ENCODE measurements around the gene CD209. TPM values are rescaled to one million over a fixed set of nuclear protein-coding genes. Genes with fewer than 3 reads are reported as not detected.

CD209 gene
- total RNA-seq, 1 experiment from 2014 or later = not detected

DNA sequence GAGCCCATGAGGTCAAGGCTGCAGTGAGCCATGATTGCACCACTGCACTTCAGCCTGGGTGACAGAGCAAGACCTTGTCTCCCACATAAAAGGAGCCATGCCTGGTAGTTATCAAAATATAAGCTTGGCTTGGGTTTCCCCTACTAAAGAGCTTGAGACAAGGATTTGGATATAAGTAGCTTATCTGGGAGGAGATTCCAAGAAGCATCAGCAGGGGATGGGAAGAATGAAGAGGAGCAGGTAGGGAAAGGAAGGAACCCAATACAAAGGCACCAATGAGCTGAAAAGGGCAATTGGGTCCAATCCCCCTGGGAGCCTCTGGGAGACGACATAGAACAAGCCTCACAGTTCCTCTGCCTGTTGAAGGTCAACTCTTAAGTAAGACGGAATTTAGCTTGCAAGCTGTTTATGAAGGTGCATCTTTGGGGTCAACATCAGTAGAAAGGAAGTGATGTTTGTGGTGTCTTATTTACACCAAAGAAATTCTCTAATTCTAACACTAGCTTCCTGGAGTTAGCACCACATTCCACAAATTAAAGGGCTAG is 8.1 kb downstream of the CD209 start:
- Histone ChIP-seq H3K4me1 (ENCODE audit: low read length) (peaks cover 19% of the 10 kb centered on the region), H3K9me3 (ENCODE audit: low read length) (no peaks in the 10 kb centered on the region), H3K79me2 (ENCODE audit: low read length) (no peaks in the 10 kb centered on the region), H3K36me3 (ENCODE audit: insufficient read depth, low read length) (no peaks in the 10 kb centered on the region), H2AFZ (ENCODE audit: low read length) (no peak overlapping the region), H3K27me3 (ENCODE audit: low read length) (no peaks in the 10 kb centered on the region), H3K9me2 (replicated peaks; ENCODE audit: insufficient read depth, low read length) (no peaks in the 10 kb centered on the region), H3K4me2 (ENCODE audit: low read depth, low read length, poor library complexity, severe bottlenecking) (no peak overlapping the region), H3K27ac (ENCODE audit: low read length) (no peak overlapping the region), H3K9ac (ENCODE audit: low read length) (no peak overlapping the region), H4K20me1 (ENCODE audit: insufficient read depth, low read depth, low read length) (no peaks in the 10 kb centered on the region), H3K4me3 (ENCODE audit: low read length) (no peak overlapping the region)
- DNase-seq = no peak

DNA sequence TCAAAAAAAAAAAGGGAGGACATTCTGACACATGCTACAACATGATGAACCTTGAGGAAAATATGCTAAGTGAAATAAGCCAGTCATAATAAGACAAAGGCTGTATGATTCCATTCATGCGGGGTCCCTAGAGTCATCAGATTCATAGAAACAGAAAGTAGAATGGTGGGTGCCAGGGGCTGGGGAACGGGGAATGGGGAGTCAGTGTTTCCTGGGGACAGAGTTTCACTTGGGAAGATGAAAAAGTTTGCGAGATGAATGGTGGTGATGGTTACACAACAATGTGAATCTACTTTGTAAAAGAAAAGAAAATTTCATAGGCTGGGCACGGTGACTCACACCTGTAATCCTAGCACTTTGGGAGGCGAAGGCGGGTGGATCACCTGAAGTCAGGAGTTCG is 9.3 kb downstream of the CD209 start:
- no peaks in the 10 kb centered on the region for H3K9me3 ChIP-seq (ENCODE audit: low read length)
- H3K27ac ChIP-seq (ENCODE audit: low read length) = no peak overlapping the region
- H3K79me2 ChIP-seq (ENCODE audit: low read length) = no peaks in the 10 kb centered on the region
- H3K27me3 ChIP-seq (ENCODE audit: low read length) = no peaks in the 10 kb centered on the region
- H4K20me1 ChIP-seq (ENCODE audit: insufficient read depth, low read depth, low read length) = no peaks in the 10 kb centered on the region
- peaks cover 7% of the 10 kb centered on the region for H3K4me1 ChIP-seq (ENCODE audit: low read length)
- H3K4me3 ChIP-seq (ENCODE audit: low read length) = no peak overlapping the region
- no peak for DNase-seq
- H3K4me2 ChIP-seq (ENCODE audit: low read depth, low read length, poor library complexity, severe bottlenecking) = no peak overlapping the region
- no peak overlapping the region for H2AFZ ChIP-seq (ENCODE audit: low read length)
- H3K9ac ChIP-seq (ENCODE audit: low read length) = no peak overlapping the region
- H3K36me3 ChIP-seq (ENCODE audit: insufficient read depth, low read length) = no peaks in the 10 kb centered on the region
- H3K9me2 ChIP-seq (replicated peaks; ENCODE audit: insufficient read depth, low read length) = no peaks in the 10 kb centered on the region

DNA sequence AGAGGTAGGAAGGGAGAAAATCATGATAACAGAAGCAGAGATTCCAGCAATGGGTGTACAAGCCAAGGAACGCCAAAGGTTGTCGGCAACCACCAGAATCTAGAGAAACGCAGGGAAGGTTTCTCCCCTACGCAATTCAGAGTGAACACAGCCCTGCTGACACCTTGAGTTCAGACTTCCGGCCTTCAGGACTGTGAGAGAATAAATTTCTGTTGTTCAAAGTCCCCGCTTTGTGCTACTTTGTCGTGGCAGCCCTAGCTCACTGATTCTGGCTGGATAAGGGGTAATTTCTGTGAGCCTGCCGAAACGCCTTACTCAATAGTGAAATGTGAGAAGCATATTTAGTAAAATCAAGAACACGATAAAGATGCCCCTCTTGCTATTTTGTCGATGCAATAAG is 10.1 kb downstream of the CD209 start:
- Histone ChIP-seq H3K36me3 (ENCODE audit: insufficient read depth, low read length) (no peaks in the 10 kb centered on the region), H3K27me3 (ENCODE audit: low read length) (no peaks in the 10 kb centered on the region), H3K9me3 (ENCODE audit: low read length) (no peaks in the 10 kb centered on the region), H2AFZ (ENCODE audit: low read length) (no peak overlapping the region), H3K4me2 (ENCODE audit: low read depth, low read length, poor library complexity, severe bottlenecking) (no peak overlapping the region), H3K79me2 (ENCODE audit: low read length) (no peaks in the 10 kb centered on the region), H3K9ac (ENCODE audit: low read length) (no peak overlapping the region), H3K4me1 (ENCODE audit: low read length) (no peaks in the 10 kb centered on the region), H3K9me2 (replicated peaks; ENCODE audit: insufficient read depth, low read length) (no peaks in the 10 kb centered on the region), H4K20me1 (ENCODE audit: insufficient read depth, low read depth, low read length) (no peaks in the 10 kb centered on the region), H3K27ac (ENCODE audit: low read length) (no peak overlapping the region), H3K4me3 (ENCODE audit: low read length) (no peak overlapping the region)
- no peak for DNase-seq

DNA sequence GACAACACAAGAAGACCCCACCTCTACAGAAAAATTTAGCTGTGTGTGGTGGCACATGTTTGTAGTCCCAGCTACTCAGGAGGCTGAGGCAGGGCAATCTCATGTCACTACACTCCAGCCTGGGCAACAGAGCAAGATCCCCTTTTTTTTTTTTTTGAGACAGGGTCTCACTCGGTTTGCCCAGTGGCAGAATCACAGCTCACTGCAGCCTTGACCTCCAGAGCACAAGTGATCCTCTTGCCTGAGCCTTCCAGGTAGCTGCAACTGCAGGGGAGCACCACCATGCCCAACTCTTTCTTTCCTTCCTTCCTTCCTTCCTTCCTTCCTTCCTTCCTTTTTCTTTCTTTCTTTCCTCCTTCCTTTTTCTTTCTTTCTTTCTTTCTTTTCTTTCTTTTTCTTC is 11.2 kb downstream of the CD209 start:
- no peaks in the 10 kb centered on the region for H3K4me1 ChIP-seq (ENCODE audit: low read length)
- no peak overlapping the region for H2AFZ ChIP-seq (ENCODE audit: low read length)
- no peak for DNase-seq
- H4K20me1 ChIP-seq (ENCODE audit: insufficient read depth, low read depth, low read length) = no peaks in the 10 kb centered on the region
- H3K4me3 ChIP-seq (ENCODE audit: low read length) = no peak overlapping the region
- H3K27ac ChIP-seq (ENCODE audit: low read length) = no peak overlapping the region
- no peak overlapping the region for H3K9ac ChIP-seq (ENCODE audit: low read length)
- H3K27me3 ChIP-seq (ENCODE audit: low read length) = no peaks in the 10 kb centered on the region
- no peaks in the 10 kb centered on the region for H3K9me3 ChIP-seq (ENCODE audit: low read length)
- no peaks in the 10 kb centered on the region for H3K36me3 ChIP-seq (ENCODE audit: insufficient read depth, low read length)
- no peaks in the 10 kb centered on the region for H3K79me2 ChIP-seq (ENCODE audit: low read length)
- no peaks in the 10 kb centered on the region for H3K9me2 ChIP-seq (replicated peaks; ENCODE audit: insufficient read depth, low read length)
- H3K4me2 ChIP-seq (ENCODE audit: low read depth, low read length, poor library complexity, severe bottlenecking) = no peak overlapping the region

DNA sequence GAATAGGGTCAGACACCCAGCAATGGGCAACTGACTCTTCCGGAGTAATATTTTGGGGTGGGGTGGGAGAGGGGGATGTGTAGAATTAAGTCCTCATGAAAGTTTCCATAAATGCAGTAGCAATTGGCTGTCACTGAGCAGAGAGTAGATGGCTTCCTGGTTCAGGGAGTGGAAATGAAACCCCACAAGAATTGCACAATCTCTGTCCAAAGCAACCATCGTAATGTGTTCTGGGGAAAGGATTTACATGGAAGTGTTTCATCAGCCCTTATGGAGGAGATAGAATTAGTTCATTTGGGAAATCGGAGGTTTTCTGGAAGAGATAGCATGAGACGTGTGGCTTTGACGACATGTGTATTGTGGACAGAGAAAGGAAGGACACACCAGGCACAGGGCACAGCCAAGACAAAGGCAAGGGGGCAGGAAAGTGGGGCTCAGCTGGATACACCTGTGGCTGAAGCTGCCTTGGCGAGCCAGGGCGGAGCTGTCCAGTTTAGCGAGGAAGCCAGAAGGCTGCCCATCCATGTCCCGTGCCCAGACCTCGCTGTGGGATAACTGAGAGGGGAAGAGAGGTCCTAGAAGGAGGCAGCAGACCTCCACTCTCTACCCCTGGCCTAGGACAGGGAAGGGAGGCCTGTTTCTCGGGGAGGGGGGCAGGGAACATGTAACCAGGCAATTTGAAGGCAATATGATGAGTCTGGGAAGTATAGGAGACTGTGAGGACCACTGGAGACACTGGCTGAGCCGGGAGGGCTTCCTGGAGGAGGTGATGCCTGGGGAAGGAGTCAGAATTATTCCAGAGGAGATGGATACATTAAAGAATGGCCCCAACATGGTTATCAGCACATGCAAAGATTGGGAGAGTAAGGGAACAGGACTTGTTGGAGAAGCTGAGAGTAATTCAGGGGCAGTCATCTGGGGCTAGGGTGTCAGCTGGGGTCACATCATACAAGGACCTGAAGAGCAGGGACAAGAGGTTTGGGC is 12.8 kb downstream of the CD209 start:
- Histone ChIP-seq H3K4me3 (ENCODE audit: low read length) (no peak overlapping the region), H3K27me3 (ENCODE audit: low read length) (no peaks in the 10 kb centered on the region), H3K79me2 (ENCODE audit: low read length) (no peaks in the 10 kb centered on the region), H3K4me2 (ENCODE audit: low read depth, low read length, poor library complexity, severe bottlenecking) (no peak overlapping the region), H3K27ac (ENCODE audit: low read length) (no peak overlapping the region), H3K4me1 (ENCODE audit: low read length) (no peaks in the 10 kb centered on the region), H4K20me1 (ENCODE audit: insufficient read depth, low read depth, low read length) (no peaks in the 10 kb centered on the region), H3K9ac (ENCODE audit: low read length) (no peak overlapping the region), H3K9me3 (ENCODE audit: low read length) (no peaks in the 10 kb centered on the region), H2AFZ (ENCODE audit: low read length) (no peak overlapping the region), H3K9me2 (replicated peaks; ENCODE audit: insufficient read depth, low read length) (no peaks in the 10 kb centered on the region), H3K36me3 (ENCODE audit: insufficient read depth, low read length) (no peaks in the 10 kb centered on the region)
- no peak for DNase-seq

DNA sequence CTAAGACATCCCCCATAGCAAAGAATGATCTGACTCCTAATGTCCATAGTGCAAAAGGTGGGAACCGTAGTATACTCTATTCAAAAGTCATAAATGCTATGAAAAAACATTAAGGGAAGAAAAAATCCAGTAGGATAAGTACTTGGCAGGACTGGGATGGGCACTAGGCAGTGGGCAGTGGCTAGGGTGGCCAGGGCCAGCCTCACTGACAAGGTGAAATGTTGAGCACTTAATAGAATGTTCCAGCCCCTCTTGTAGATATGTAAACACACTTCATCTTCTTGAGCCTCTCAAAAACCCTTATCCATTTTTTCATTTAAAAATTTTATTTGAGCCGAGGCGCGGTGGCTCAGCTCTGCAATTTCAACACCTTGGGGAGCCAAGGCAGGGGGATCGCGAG is 14.0 kb downstream of the CD209 start:
- Histone ChIP-seq H3K27me3 (ENCODE audit: low read length) (no peaks in the 10 kb centered on the region), H3K9me3 (ENCODE audit: low read length) (no peaks in the 10 kb centered on the region), H2AFZ (ENCODE audit: low read length) (no peak overlapping the region), H3K4me1 (ENCODE audit: low read length) (no peaks in the 10 kb centered on the region), H3K27ac (ENCODE audit: low read length) (no peak overlapping the region), H4K20me1 (ENCODE audit: insufficient read depth, low read depth, low read length) (no peaks in the 10 kb centered on the region), H3K4me2 (ENCODE audit: low read depth, low read length, poor library complexity, severe bottlenecking) (no peak overlapping the region), H3K79me2 (ENCODE audit: low read length) (no peaks in the 10 kb centered on the region), H3K36me3 (ENCODE audit: insufficient read depth, low read length) (no peaks in the 10 kb centered on the region), H3K9me2 (replicated peaks; ENCODE audit: insufficient read depth, low read length) (no peaks in the 10 kb centered on the region), H3K4me3 (ENCODE audit: low read length) (no peak overlapping the region), H3K9ac (ENCODE audit: low read length) (no peak overlapping the region)
- DNase-seq = no peak

DNA sequence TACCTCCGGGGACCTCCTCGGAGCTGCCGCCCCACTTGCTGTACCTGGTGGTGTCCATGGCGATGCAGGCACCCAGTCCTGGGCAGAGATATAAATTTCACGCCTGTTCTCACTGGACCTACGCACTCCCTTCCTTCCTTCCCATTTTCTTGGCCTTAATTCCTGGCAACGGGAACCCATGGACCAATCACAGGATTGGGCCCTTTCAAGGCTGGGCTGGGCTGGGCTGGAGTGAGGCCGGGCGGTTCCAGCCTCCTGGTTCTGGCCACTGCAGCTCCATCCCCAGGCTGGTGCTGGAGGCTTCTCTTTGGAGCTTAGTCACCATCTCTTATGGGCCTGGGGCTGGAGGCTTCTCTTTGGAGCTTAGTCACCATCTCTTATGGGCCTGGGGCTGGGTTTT is 15.3 kb downstream of the CD209 start, which contains the start of gene CLEC4G:
Gene CLEC4G (minus strand): TSS at position 66 of the 400 bp plus-strand sequence. CDS start 8 bp downstream, at position 58.
- no peak for DNase-seq
- no peaks in the 10 kb centered on the region for H3K9me2 ChIP-seq (replicated peaks; ENCODE audit: insufficient read depth, low read length)
- H3K9ac ChIP-seq (ENCODE audit: low read length) = no peak within 1 kb of the TSS
- H3K36me3 ChIP-seq (ENCODE audit: insufficient read depth, low read length) = no peaks in the 10 kb centered on the region
- H3K4me3 ChIP-seq (ENCODE audit: low read length) = no peak within 1 kb of the TSS
- H3K79me2 ChIP-seq (ENCODE audit: low read length) = no peaks in the 10 kb centered on the region
- no peak within 1 kb of the TSS for H3K4me2 ChIP-seq (ENCODE audit: low read depth, low read length, poor library complexity, severe bottlenecking)
- H2AFZ ChIP-seq (ENCODE audit: low read length) = no peak within 1 kb of the TSS
- no peaks in the 10 kb centered on the region for H3K9me3 ChIP-seq (ENCODE audit: low read length)
- no peaks in the 10 kb centered on the region for H3K4me1 ChIP-seq (ENCODE audit: low read length)
- no peaks in the 10 kb centered on the region for H3K27me3 ChIP-seq (ENCODE audit: low read length)
- no peak within 1 kb of the TSS for H3K27ac ChIP-seq (ENCODE audit: low read length)
- no peaks in the 10 kb centered on the region for H4K20me1 ChIP-seq (ENCODE audit: insufficient read depth, low read depth, low read length)

DNA sequence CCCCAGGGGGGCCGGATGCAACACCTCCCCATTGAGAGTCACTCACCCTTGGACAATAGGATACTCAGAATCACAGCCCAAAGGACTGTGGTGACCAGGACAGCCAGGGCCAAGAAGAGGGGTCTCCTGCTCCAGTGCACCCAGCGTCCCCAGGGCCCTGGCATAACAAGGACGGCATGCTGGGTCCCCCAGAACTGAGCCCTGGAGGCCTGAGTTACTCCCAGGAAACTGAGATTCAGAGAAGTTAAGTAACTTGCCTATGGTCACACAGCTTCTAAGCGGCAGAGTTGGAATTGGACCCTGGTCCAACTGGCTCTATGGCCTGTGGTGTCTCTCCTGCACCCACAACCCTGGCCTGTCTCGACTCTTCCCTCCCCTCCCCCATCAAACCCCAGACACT is 15.7 kb downstream of the CD209 start:
- no peaks in the 10 kb centered on the region for H3K9me3 ChIP-seq (ENCODE audit: low read length)
- DNase-seq = no peak
- H3K27me3 ChIP-seq (ENCODE audit: low read length) = no peaks in the 10 kb centered on the region
- no peak overlapping the region for H2AFZ ChIP-seq (ENCODE audit: low read length)
- no peak overlapping the region for H3K4me2 ChIP-seq (ENCODE audit: low read depth, low read length, poor library complexity, severe bottlenecking)
- no peaks in the 10 kb centered on the region for H3K79me2 ChIP-seq (ENCODE audit: low read length)
- no peak overlapping the region for H3K4me3 ChIP-seq (ENCODE audit: low read length)
- H3K27ac ChIP-seq (ENCODE audit: low read length) = no peak overlapping the region
- no peaks in the 10 kb centered on the region for H3K36me3 ChIP-seq (ENCODE audit: insufficient read depth, low read length)
- no peaks in the 10 kb centered on the region for H3K4me1 ChIP-seq (ENCODE audit: low read length)
- H3K9me2 ChIP-seq (replicated peaks; ENCODE audit: insufficient read depth, low read length) = no peaks in the 10 kb centered on the region
- no peak overlapping the region for H3K9ac ChIP-seq (ENCODE audit: low read length)
- H4K20me1 ChIP-seq (ENCODE audit: insufficient read depth, low read depth, low read length) = no peaks in the 10 kb centered on the region
